Mucosa of stomach (tissue), 1 donor: ENCODE data around the gene SLC25A44.

Source experiments
- H3K27me3 ChIP-seq: one replicate; pipeline ENCODE4 v1.7.0; 2013; ENCODE audit warnings: mild to moderate bottlenecking, low read length; ENCODE audit not compliant: control insufficient read depth, insufficient read depth
- H3K36me3 ChIP-seq: one replicate; pipeline ENCODE4 v1.7.0; 2013; ENCODE audit warnings: low read length; ENCODE audit not compliant: control insufficient read depth, insufficient read depth
- H3K4me1 ChIP-seq: one replicate; pipeline ENCODE4 v1.7.0; 2013; ENCODE audit warnings: mild to moderate bottlenecking, low read length; ENCODE audit not compliant: control insufficient read depth, insufficient read depth
- H3K4me3 ChIP-seq: one replicate; pipeline ENCODE4 v1.7.0; 2013; ENCODE audit warnings: low read length
- H3K9ac ChIP-seq: one replicate; pipeline ENCODE4 v1.7.0; 2013; ENCODE audit warnings: mild to moderate bottlenecking, low read length, moderate library complexity
- H3K9me3 ChIP-seq: one replicate; pipeline ENCODE4 v1.7.0; 2013; ENCODE audit warnings: mild to moderate bottlenecking, low read length, moderate library complexity; ENCODE audit not compliant: control insufficient read depth
- donor health status: Pancreatic carcinoma.

Gene SLC25A44

GRCh38 chr1:156233426-156234127 lies 39.7 kb downstream of the SLC25A44 start:
- Histone ChIP-seq H3K9me3 (no peaks in the 10 kb centered on the region), H3K4me3 (no peak overlapping the region), H3K9ac (no peak overlapping the region), H3K36me3 (no peaks in the 10 kb centered on the region), H3K4me1 (no peaks in the 10 kb centered on the region), H3K27me3 (no peaks in the 10 kb centered on the region)

- H3K4me1 ChIP-seq = no peaks in the 10 kb centered on the region
- no peaks in the 10 kb centered on the region for H3K27me3 ChIP-seq
- no peaks in the 10 kb centered on the region for H3K9me3 ChIP-seq
- H3K36me3 ChIP-seq = no peaks in the 10 kb centered on the region
- no peak overlapping the region for H3K9ac ChIP-seq
- H3K4me3 ChIP-seq = no peak overlapping the region
Observed at GRCh38 chr1:156236164-156236563, 42.3 kb downstream of the SLC25A44 start.

GRCh38 chr1:156238248-156238647 lies 44.3 kb downstream of the SLC25A44 start:
- H3K27me3 ChIP-seq = no peaks in the 10 kb centered on the region
- no peaks in the 10 kb centered on the region for H3K36me3 ChIP-seq
- H3K9ac ChIP-seq = no peak overlapping the region
- no peaks in the 10 kb centered on the region for H3K4me1 ChIP-seq
- H3K4me3 ChIP-seq = no peak overlapping the region
- H3K9me3 ChIP-seq = no peaks in the 10 kb centered on the region

- H3K36me3 ChIP-seq = no peaks in the 10 kb centered on the region
- peaks cover 14% of the 10 kb centered on the region for H3K4me1 ChIP-seq
- no peak overlapping the region for H3K9ac ChIP-seq
Observed at GRCh38 chr1:156241311-156241811, 47.5 kb downstream of the SLC25A44 start.

GRCh38 chr1:156241926-156242325 lies 48.0 kb downstream of the SLC25A44 start, which contains the start of gene BGLAP:
BGLAP (plus strand) TSS chr1:156242184; CDS start chr1:156242232, 48 bp downstream.
- H3K36me3 ChIP-seq = no peaks in the 10 kb centered on the region
- H3K9me3 ChIP-seq = no peaks in the 10 kb centered on the region
- H3K27me3 ChIP-seq = peaks cover 22% of the 10 kb centered on the region
- H3K4me1 ChIP-seq = peaks cover 20% of the 10 kb centered on the region
- no peak within 1 kb of the TSS for H3K4me3 ChIP-seq
- H3K9ac ChIP-seq = no peak within 1 kb of the TSS

More at GRCh38 chr1:156241311-156241811, 47.5 kb downstream of the SLC25A44 start:
- no peaks in the 10 kb centered on the region for H3K9me3 ChIP-seq
- peaks cover 16% of the 10 kb centered on the region for H3K27me3 ChIP-seq
- no peak overlapping the region for H3K4me3 ChIP-seq

GRCh38 chr1:156242738-156243137 lies 48.8 kb downstream of the SLC25A44 start:
- Histone ChIP-seq H3K9ac (no peak overlapping the region), H3K9me3 (no peaks in the 10 kb centered on the region), H3K4me3 (no peak overlapping the region), H3K27me3 (peaks cover 27% of the 10 kb centered on the region), H3K36me3 (no peaks in the 10 kb centered on the region), H3K4me1 (peaks cover 27% of the 10 kb centered on the region)

GRCh38 chr1:156244126-156244525 lies 50.2 kb downstream of the SLC25A44 start:
- Histone ChIP-seq H3K9me3 (no peaks in the 10 kb centered on the region), H3K36me3 (no peaks in the 10 kb centered on the region), H3K27me3 (peaks cover 27% of the 10 kb centered on the region), H3K9ac (no peak overlapping the region), H3K4me3 (no peak overlapping the region), H3K4me1 (peaks cover 32% of the 10 kb centered on the region)

- peak overlapping the region; percentile 47 for H3K9ac ChIP-seq
- H3K9me3 ChIP-seq = no peaks in the 10 kb centered on the region
- no peaks in the 10 kb centered on the region for H3K36me3 ChIP-seq
- H3K4me1 ChIP-seq = peaks cover 32% of the 10 kb centered on the region
- no peak overlapping the region for H3K4me3 ChIP-seq
- peaks cover 27% of the 10 kb centered on the region for H3K27me3 ChIP-seq
Observed at GRCh38 chr1:156244712-156245111, 50.8 kb downstream of the SLC25A44 start.

GRCh38 chr1:156245451-156246232 lies 51.7 kb downstream of the SLC25A44 start:
- Histone ChIP-seq H3K4me3 (no peak overlapping the region), H3K9ac (peak overlapping the region; percentile 47), H3K4me1 (peaks cover 32% of the 10 kb centered on the region), H3K9me3 (no peaks in the 10 kb centered on the region), H3K36me3 (peaks cover 4% of the 10 kb centered on the region), H3K27me3 (peaks cover 27% of the 10 kb centered on the region)

- H3K4me1 ChIP-seq = peaks cover 32% of the 10 kb centered on the region
- peaks cover 27% of the 10 kb centered on the region for H3K27me3 ChIP-seq
- peaks cover 11% of the 10 kb centered on the region for H3K36me3 ChIP-seq
- no peaks in the 10 kb centered on the region for H3K9me3 ChIP-seq
- peak overlapping the region; percentile 47 for H3K9ac ChIP-seq
- no peak overlapping the region for H3K4me3 ChIP-seq
Observed at GRCh38 chr1:156246241-156246780, 52.4 kb downstream of the SLC25A44 start.

- Histone ChIP-seq H3K4me1 (peaks cover 32% of the 10 kb centered on the region), H3K4me3 (no peak overlapping the region), H3K27me3 (peaks cover 27% of the 10 kb centered on the region), H3K9me3 (no peaks in the 10 kb centered on the region), H3K9ac (no peak overlapping the region), H3K36me3 (peaks cover 17% of the 10 kb centered on the region)
Observed at GRCh38 chr1:156246781-156247459, 53.0 kb downstream of the SLC25A44 start.
